Osteocyte (in vitro differentiated cells): ENCODE measurements around the gene PXMP4. TPM values are rescaled to one million over a fixed set of nuclear protein-coding genes. Genes with fewer than 3 reads are reported as not detected.

Experiments used
- DNase-seq: peaks from one replicate; pipeline ENCODE4 v3.0.0; 2021; ENCODE audit warnings: mixed read lengths; ENCODE audit not compliant: unreplicated experiment; ENCODE audit errors: extremely low spot score
- H3K27ac Mint-ChIP-seq: one replicate; pipeline ENCODE4 v1.8.0; 2021; ENCODE audit warnings: mild to moderate bottlenecking, mixed read lengths; ENCODE audit not compliant: unreplicated experiment
- H3K27me3 Mint-ChIP-seq: one replicate; pipeline ENCODE4 v1.8.0; 2021; ENCODE audit warnings: mixed read lengths; ENCODE audit not compliant: unreplicated experiment
- H3K36me3 Mint-ChIP-seq: one replicate; pipeline ENCODE4 v1.8.0; 2021; ENCODE audit warnings: mixed read lengths; ENCODE audit not compliant: unreplicated experiment
- H3K4me1 Mint-ChIP-seq: one replicate; pipeline ENCODE4 v1.8.0; 2021; ENCODE audit warnings: mixed read lengths; ENCODE audit not compliant: unreplicated experiment
- H3K4me3 Mint-ChIP-seq: one replicate; pipeline ENCODE4 v1.8.0; 2021; ENCODE audit warnings: mild to moderate bottlenecking, moderate library complexity, mixed read lengths; ENCODE audit not compliant: unreplicated experiment
- H3K9me3 Mint-ChIP-seq: one replicate; pipeline ENCODE4 v1.8.0; 2021; ENCODE audit warnings: mixed read lengths; ENCODE audit not compliant: unreplicated experiment
- CTCF ChIP-seq: fragments of 200-600 bp; sonication (generic); IDR thresholded peaks from 2 replicates; pipeline ENCODE4 v1.5.0; 2021; ENCODE audit warnings: antibody characterized with exemption, mild to moderate bottlenecking, moderate library complexity
- total RNA-seq: library from RNA; stranded (reverse); gene quantifications from 2 replicates; pipeline ENCODE4 v1.2.1, GENCODE V29; 2021

The PXMP4 gene
- total RNA-seq, 1 donor from 2014 or later = 3.4 TPM

DNA sequence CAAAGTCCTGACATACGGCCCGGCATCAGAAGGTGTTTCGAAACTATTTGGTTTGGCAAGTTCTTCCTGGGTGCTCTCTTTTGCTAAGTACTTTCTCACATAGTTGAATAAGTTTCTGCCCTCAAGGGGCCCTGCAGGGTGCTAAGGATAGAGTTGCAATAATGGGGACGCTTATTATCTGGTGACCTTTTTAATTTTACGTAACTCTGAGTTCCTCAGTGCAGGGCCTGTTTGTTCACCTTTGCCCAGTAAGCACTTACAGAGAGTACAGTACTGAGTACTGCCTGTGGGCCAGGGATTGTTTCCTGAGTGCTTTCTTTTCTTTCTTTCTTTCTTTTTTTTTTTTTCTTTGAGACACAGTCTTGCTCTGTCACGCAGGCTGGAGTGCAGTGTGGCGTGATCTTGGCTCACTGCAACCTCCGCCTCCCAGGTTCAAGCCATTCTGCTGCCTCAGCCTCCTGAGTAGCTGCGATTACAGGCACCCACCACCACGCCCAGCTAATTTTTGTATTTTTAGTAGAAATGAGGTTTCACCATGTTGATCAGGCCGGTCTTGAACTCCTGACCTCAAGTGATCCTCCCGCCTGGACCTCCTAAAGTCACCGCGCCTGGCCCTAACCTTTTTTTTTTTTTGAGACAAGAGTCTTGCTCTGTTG, 4.5 kb upstream of the PXMP4 start:
- TF ChIP-seq CTCF = no peak
- no peaks in the 10 kb centered on the region for H3K9me3 Mint-ChIP-seq
- DNase-seq = no peak
- no peaks in the 10 kb centered on the region for H3K36me3 Mint-ChIP-seq
- H3K27me3 Mint-ChIP-seq = no peaks in the 10 kb centered on the region
- H3K27ac Mint-ChIP-seq = no peak overlapping the region
- peaks cover 4% of the 10 kb centered on the region for H3K4me1 Mint-ChIP-seq
- H3K4me3 Mint-ChIP-seq = no peak overlapping the region

DNA sequence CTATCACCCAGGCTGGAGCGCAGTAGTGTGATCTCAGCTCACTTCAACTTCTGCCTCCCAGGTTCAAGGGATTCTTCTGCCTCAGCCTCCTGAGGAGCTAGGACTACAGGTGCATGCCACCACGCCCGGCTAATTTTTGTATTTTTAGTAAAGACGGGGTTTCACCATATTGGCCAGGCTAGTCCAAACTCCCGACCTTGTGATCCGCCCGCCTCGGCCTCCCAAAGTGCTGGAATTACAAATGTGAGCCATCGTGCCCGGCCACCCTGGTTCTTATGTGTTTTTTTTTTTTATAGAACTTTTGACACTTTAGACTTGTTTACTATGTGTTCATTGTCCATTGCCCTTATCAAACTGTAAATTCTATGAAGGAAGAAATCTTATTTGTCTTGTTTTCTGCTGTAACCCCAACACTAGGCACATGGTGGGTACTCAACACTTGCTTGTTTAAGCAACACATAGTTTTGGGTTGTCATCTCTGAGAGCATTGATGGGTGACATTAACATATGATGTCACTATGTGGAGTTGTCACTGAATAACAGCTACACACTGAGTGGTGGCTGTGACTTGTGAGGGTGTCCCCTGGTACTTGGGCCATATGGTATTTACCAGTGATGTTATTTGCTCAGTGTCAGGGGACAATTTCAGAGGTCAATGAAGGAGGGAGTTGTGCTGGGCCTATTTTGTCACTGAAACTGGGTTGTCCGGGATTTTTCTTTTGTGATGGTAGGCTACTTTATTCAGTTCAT, 1.5 kb upstream of the PXMP4 start:
- Mint-ChIP-seq H3K4me3 (no peak overlapping the region), H3K27ac (no peak overlapping the region), H3K27me3 (no peaks in the 10 kb centered on the region), H3K36me3 (no peaks in the 10 kb centered on the region), H3K9me3 (no peaks in the 10 kb centered on the region), H3K4me1 (peaks cover 4% of the 10 kb centered on the region)
- DNase-seq = no peak
- TF ChIP-seq CTCF = no peak

GRCh38 chr20:33719277-33719988, 677 bp downstream of the PXMP4 start:
- Mint-ChIP-seq H3K4me1 (peaks cover 4% of the 10 kb centered on the region), H3K27me3 (no peaks in the 10 kb centered on the region), H3K36me3 (no peaks in the 10 kb centered on the region), H3K9me3 (no peaks in the 10 kb centered on the region), H3K4me3 (peak overlapping the region; percentile 68), H3K27ac (no peak overlapping the region)
- TF ChIP-seq CTCF = no peak
- no peak for DNase-seq

DNA sequence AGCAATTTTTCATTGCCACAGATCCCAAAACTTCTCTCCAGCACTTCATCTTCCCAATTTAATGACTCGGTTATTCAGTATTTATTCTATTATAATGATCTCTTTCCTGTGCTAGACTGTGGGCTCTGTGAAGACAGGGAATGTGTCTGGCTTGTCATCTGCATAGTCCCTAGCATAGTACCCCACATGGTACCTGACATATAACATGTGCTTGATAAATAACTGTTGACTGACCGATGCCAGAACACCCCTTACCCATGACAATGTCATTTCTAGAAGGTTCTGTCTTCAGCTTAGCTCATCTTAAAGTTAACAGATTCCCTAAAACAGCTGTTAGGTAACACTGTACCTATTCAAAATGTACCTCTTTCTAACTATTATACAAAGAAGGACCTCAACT, 3.6 kb downstream of the PXMP4 start:
- no peak for TF ChIP-seq CTCF
- no peak overlapping the region for H3K27ac Mint-ChIP-seq
- peaks cover 4% of the 10 kb centered on the region for H3K4me1 Mint-ChIP-seq
- H3K4me3 Mint-ChIP-seq = no peak overlapping the region
- H3K36me3 Mint-ChIP-seq = no peaks in the 10 kb centered on the region
- no peaks in the 10 kb centered on the region for H3K27me3 Mint-ChIP-seq
- H3K9me3 Mint-ChIP-seq = no peaks in the 10 kb centered on the region
- no peak for DNase-seq

DNA sequence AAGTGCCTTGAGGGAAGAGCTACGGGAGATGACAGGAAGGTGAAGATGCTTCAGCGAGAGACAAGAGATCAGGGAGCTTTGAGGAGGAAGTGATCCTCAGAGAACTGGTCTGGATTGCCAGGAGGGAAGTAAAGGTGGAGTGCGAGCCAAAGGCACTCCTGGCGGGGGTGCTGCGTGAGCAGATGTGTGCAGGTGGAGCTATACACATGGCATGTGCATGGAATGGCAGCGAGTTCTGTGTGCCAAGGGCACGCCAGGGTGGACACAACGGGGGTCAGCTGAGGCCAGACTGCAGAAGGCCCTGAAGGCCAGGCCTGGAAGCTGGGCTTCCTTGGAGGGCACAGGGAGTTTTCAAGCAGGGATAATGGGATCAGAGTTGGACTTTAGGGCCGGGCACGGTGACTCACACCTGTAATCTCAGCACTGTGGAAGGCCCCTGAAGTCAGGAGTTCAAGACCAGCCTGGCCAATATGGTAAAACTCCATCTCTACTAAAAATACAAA, 6.2 kb downstream of the PXMP4 start:
- no peaks in the 10 kb centered on the region for H3K9me3 Mint-ChIP-seq
- no peak for TF ChIP-seq CTCF
- no peaks in the 10 kb centered on the region for H3K27me3 Mint-ChIP-seq
- no peaks in the 10 kb centered on the region for H3K36me3 Mint-ChIP-seq
- no peak overlapping the region for H3K4me3 Mint-ChIP-seq
- H3K27ac Mint-ChIP-seq = no peak overlapping the region
- no peaks in the 10 kb centered on the region for H3K4me1 Mint-ChIP-seq
- DNase-seq = no peak
